ENCODE results near the gene ZNF296.

ZNF296 gene

DNA sequence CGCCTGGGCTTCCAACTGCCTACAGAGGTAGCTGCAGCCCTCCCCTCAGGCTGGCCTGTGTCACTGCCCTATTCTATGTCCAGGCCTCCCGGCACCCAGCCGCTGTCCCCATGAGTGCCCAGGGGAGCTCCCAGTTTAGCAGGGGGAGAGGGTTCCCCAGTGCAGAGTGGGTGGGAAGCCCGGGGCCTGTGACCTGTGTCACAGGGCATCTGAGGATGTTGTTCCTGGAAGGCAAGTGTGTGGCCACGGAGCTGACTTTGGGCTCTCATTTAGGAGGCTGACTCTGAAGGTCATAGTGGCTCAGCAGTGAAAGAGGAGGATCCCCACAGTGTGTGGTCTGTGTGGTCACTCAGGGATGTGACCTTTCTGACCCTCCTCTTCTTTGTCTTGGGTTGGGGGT is 41.8 kb upstream of the ZNF296 start:
- Histone ChIP-seq H3K23ac (ENCODE audit: low read depth, low read length, poor library complexity) (no peak overlapping the region), H4K8ac (ENCODE audit: low read depth, low read length) (no peak overlapping the region), H2BK12ac (ENCODE audit: low read length) (no peak overlapping the region), H3K4ac (ENCODE audit: low read length) (no peak overlapping the region), H3K36me3 (replicated peaks in 1 of 2; ENCODE audit: control insufficient read depth in 2 of 2, insufficient read depth in 2 of 2, low read length in 2 of 2) (no peaks in the 10 kb centered on the region), H3K79me1 (ENCODE audit: low read depth, low read length) (peaks cover 41% of the 10 kb centered on the region), H3K14ac (ENCODE audit: low read length) (peak overlapping the region; percentile 38), H3K4me1 (ENCODE audit: control insufficient read depth in 2 of 2, insufficient read depth in 1 of 2, low read depth in 1 of 2, low read length in 2 of 2) (peaks cover 16 to 21% of the 10 kb centered on the region in 2 donors), H3K27me3 (ENCODE audit: control insufficient read depth in 3 of 3, insufficient read depth in 3 of 3, low read depth in 1 of 3, low read length in 3 of 3) (no peaks in the 10 kb centered on the region), H3K4me2 (ENCODE audit: insufficient read depth, low read length, poor library complexity, severe bottlenecking) (no peak overlapping the region), H3K9me3 (replicated peaks in 1 of 2; ENCODE audit: control insufficient read depth in 2 of 2, insufficient read depth in 1 of 2, low read depth in 1 of 2, low read length in 2 of 2) (peaks cover 0 to 2% of the 10 kb centered on the region in 2 donors), H2BK15ac (ENCODE audit: low read length) (no peak overlapping the region), H3K4me3 (ENCODE audit: low read length in 2 of 2) (no peak overlapping the region), H2BK5ac (ENCODE audit: low read length) (no peak overlapping the region), H3K18ac (ENCODE audit: low read length) (no peak overlapping the region), H2AFZ (ENCODE audit: low read length) (no peak overlapping the region), H2BK120ac (ENCODE audit: low read depth, low read length) (no peak overlapping the region), H3K9ac (ENCODE audit: low read depth, low read length, poor library complexity) (no peak overlapping the region), H2AK5ac (ENCODE audit: low read depth, low read length) (no peak overlapping the region), H4K91ac (ENCODE audit: low read depth, low read length, poor library complexity) (no peak overlapping the region), H3K27ac (replicated peaks; ENCODE audit: low read length) (no peak overlapping the region)
- no CpG with 5 or more reads among the region's 5 CpGs for WGBS, 2 donors (ENCODE audit: extremely low coverage in 2 of 2, insufficient read length in 2 of 2, insufficient replicate concordance in 1 of 2)
- no peak for DNase-seq (ENCODE audit: low spot score)

DNA sequence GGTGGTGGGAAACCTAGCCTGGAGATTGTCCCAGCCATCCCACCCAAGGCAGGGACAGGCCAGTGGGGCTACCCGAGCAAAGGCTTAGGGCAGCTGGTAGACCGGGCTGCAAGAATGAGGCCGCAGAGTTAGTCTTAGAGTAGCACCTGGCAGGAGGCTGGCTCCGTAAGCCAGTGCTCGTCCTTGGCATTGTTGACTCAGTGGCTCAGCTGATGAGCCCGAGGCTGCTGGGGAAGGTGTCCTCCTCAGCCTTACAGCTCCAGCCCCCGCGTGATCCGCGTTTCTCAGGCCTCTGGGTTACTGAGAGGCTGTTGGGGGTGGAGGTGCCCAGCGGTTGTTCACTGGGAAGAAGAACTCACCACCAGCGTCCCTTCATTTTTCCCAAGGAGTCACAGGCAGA is 41.4 kb upstream of the ZNF296 start:
- Histone ChIP-seq H2AFZ (ENCODE audit: low read length) (no peak overlapping the region), H3K14ac (ENCODE audit: low read length) (peak overlapping the region; percentile 38), H3K4me1 (ENCODE audit: control insufficient read depth in 2 of 2, insufficient read depth in 1 of 2, low read depth in 1 of 2, low read length in 2 of 2) (peaks cover 16 to 21% of the 10 kb centered on the region in 2 donors), H2BK15ac (ENCODE audit: low read length) (no peak overlapping the region), H3K9me3 (replicated peaks in 1 of 2; ENCODE audit: control insufficient read depth in 2 of 2, insufficient read depth in 1 of 2, low read depth in 1 of 2, low read length in 2 of 2) (peaks cover 0 to 2% of the 10 kb centered on the region in 2 donors), H3K36me3 (replicated peaks in 1 of 2; ENCODE audit: control insufficient read depth in 2 of 2, insufficient read depth in 2 of 2, low read length in 2 of 2) (no peaks in the 10 kb centered on the region), H3K27ac (replicated peaks; ENCODE audit: low read length) (no peak overlapping the region), H3K4me2 (ENCODE audit: insufficient read depth, low read length, poor library complexity, severe bottlenecking) (no peak overlapping the region), H2AK5ac (ENCODE audit: low read depth, low read length) (peak overlapping the region; percentile 88), H3K4ac (ENCODE audit: low read length) (no peak overlapping the region), H2BK5ac (ENCODE audit: low read length) (no peak overlapping the region), H4K8ac (ENCODE audit: low read depth, low read length) (no peak overlapping the region), H3K9ac (ENCODE audit: low read depth, low read length, poor library complexity) (peak overlapping the region; percentile 44), H4K91ac (ENCODE audit: low read depth, low read length, poor library complexity) (no peak overlapping the region), H3K27me3 (ENCODE audit: control insufficient read depth in 3 of 3, insufficient read depth in 3 of 3, low read depth in 1 of 3, low read length in 3 of 3) (no peaks in the 10 kb centered on the region), H2BK120ac (ENCODE audit: low read depth, low read length) (no peak overlapping the region), H3K23ac (ENCODE audit: low read depth, low read length, poor library complexity) (peak overlapping the region; percentile 55), H2BK12ac (ENCODE audit: low read length) (no peak overlapping the region), H3K79me1 (ENCODE audit: low read depth, low read length) (peaks cover 39% of the 10 kb centered on the region), H3K4me3 (ENCODE audit: low read length in 2 of 2) (no peak overlapping the region), H3K18ac (ENCODE audit: low read length) (peak overlapping the region; percentile 38)
- WGBS, 2 donors (ENCODE audit: extremely low coverage in 2 of 2, insufficient read length in 2 of 2, insufficient replicate concordance in 1 of 2): no CpG with 5 or more reads among the region's 12 CpGs
- no peak for DNase-seq (ENCODE audit: low spot score)

DNA sequence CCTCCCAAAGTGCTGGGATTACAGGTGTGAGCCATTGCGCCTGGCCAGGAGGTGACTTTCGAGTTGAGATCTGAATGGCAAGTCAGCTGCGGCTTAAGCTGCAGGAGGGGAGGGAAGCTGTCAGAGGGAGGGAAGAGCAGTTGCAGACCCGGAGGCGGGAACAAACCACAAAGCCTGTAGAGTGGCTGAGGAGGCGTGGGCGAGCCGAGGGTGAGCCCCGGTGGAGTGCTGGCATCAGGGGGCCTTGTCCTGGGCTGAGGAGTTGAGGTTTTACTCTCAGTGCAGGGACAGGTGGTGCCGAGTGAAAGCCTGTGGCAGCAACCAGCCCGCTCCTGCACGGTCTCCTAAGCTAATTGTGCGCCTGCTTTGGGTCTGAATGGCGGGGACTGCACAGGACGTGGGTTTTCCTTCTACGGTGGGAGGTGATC is 40.9 kb upstream of the ZNF296 start:
- H4K8ac ChIP-seq (ENCODE audit: low read depth, low read length): no peak overlapping the region
- H3K14ac ChIP-seq (ENCODE audit: low read length): peak overlapping the region; percentile 38
- H2BK120ac ChIP-seq (ENCODE audit: low read depth, low read length): no peak overlapping the region
- no peak overlapping the region for H2BK5ac ChIP-seq (ENCODE audit: low read length)
- H2AFZ ChIP-seq (ENCODE audit: low read length): no peak overlapping the region
- no peaks in the 10 kb centered on the region for H3K36me3 ChIP-seq (replicated peaks in 1 of 2; ENCODE audit: control insufficient read depth in 2 of 2, insufficient read depth in 2 of 2, low read length in 2 of 2)
- H3K4me1 ChIP-seq (ENCODE audit: control insufficient read depth in 2 of 2, insufficient read depth in 1 of 2, low read depth in 1 of 2, low read length in 2 of 2): peaks cover 16 to 21% of the 10 kb centered on the region in 2 donors
- H3K18ac ChIP-seq (ENCODE audit: low read length): no peak overlapping the region
- no peak overlapping the region for H4K91ac ChIP-seq (ENCODE audit: low read depth, low read length, poor library complexity)
- H3K9ac ChIP-seq (ENCODE audit: low read depth, low read length, poor library complexity): peak overlapping the region; percentile 60
- no peak for DNase-seq (ENCODE audit: low spot score)
- no peak overlapping the region for H2BK12ac ChIP-seq (ENCODE audit: low read length)
- no peak overlapping the region for H2AK5ac ChIP-seq (ENCODE audit: low read depth, low read length)
- peak overlapping the region; percentile 80 for H3K23ac ChIP-seq (ENCODE audit: low read depth, low read length, poor library complexity)
- no peak overlapping the region for H3K4me2 ChIP-seq (ENCODE audit: insufficient read depth, low read length, poor library complexity, severe bottlenecking)
- WGBS, 2 donors (ENCODE audit: extremely low coverage in 2 of 2, insufficient read length in 2 of 2, insufficient replicate concordance in 1 of 2): no CpG with 5 or more reads among the region's 16 CpGs
- no peak overlapping the region for H3K27ac ChIP-seq (replicated peaks; ENCODE audit: low read length)
- no peaks in the 10 kb centered on the region for H3K27me3 ChIP-seq (ENCODE audit: control insufficient read depth in 3 of 3, insufficient read depth in 3 of 3, low read depth in 1 of 3, low read length in 3 of 3)
- peaks cover 43% of the 10 kb centered on the region for H3K79me1 ChIP-seq (ENCODE audit: low read depth, low read length)
- H3K4ac ChIP-seq (ENCODE audit: low read length): no peak overlapping the region
- H3K9me3 ChIP-seq (replicated peaks in 1 of 2; ENCODE audit: control insufficient read depth in 2 of 2, insufficient read depth in 1 of 2, low read depth in 1 of 2, low read length in 2 of 2): peaks cover 0 to 2% of the 10 kb centered on the region in 2 donors
- no peak overlapping the region for H3K4me3 ChIP-seq (ENCODE audit: low read length in 2 of 2)
- no peak overlapping the region for H2BK15ac ChIP-seq (ENCODE audit: low read length)

DNA sequence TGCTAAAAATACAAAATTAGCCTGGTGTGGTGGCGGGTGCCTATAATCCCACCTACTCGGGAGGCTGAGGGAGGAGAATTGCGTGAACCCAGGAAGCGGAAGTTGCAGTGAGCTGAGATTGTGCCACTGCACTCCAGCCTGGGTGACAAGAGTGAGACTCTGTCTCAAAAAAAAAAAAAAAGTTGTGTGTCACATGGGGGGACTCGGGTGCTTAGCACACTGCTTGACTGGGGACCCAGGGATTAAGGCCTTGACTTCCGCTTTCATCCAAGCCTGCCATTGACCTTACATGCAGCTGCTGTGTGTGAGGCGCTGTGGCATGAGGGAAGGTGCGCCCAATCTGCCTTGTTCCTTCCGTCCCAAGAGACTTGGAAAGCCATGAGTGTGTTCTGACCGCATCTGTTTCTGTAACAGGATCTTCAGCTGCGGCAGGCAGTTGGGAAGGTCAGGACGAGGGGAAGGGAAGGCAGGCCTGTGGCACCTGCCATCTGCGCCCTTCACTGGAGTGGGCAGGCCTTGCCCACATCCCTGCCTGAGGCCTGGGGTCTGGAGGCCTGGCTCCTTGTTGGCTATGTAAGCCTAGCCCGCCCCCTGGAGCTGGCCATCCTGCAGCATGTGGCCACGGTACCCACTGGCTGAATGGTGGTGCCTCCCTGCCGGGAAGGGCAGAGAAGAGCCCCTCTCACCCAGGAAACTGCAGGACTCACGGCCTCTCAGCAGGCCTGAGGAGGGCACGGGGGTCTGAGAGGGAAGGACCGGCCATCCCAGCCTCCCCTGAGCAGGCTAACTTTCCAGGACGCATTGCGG is 39.7 kb upstream of the ZNF296 start:
- Histone ChIP-seq H3K14ac (ENCODE audit: low read length) (peak overlapping the region; percentile 95), H3K4me1 (ENCODE audit: control insufficient read depth in 2 of 2, insufficient read depth in 1 of 2, low read depth in 1 of 2, low read length in 2 of 2) (peaks cover 16 to 21% of the 10 kb centered on the region in 2 donors), H3K9me3 (replicated peaks in 1 of 2; ENCODE audit: control insufficient read depth in 2 of 2, insufficient read depth in 1 of 2, low read depth in 1 of 2, low read length in 2 of 2) (peaks cover 0 to 2% of the 10 kb centered on the region in 2 donors), H3K79me1 (ENCODE audit: low read depth, low read length) (peaks cover 37% of the 10 kb centered on the region), H3K27ac (replicated peaks; ENCODE audit: low read length) (no peak overlapping the region), H4K8ac (ENCODE audit: low read depth, low read length) (no peak overlapping the region), H3K18ac (ENCODE audit: low read length) (peak overlapping the region; percentile 8), H2BK15ac (ENCODE audit: low read length) (no peak overlapping the region), H3K4me2 (ENCODE audit: insufficient read depth, low read length, poor library complexity, severe bottlenecking) (no peak overlapping the region), H3K36me3 (replicated peaks in 1 of 2; ENCODE audit: control insufficient read depth in 2 of 2, insufficient read depth in 2 of 2, low read length in 2 of 2) (no peaks in the 10 kb centered on the region), H3K27me3 (ENCODE audit: control insufficient read depth in 3 of 3, insufficient read depth in 3 of 3, low read depth in 1 of 3, low read length in 3 of 3) (no peaks in the 10 kb centered on the region), H2BK120ac (ENCODE audit: low read depth, low read length) (no peak overlapping the region), H2AFZ (ENCODE audit: low read length) (no peak overlapping the region), H2BK5ac (ENCODE audit: low read length) (peak overlapping the region; percentile 33), H2AK5ac (ENCODE audit: low read depth, low read length) (no peak overlapping the region), H3K4ac (ENCODE audit: low read length) (no peak overlapping the region), H2BK12ac (ENCODE audit: low read length) (no peak overlapping the region), H3K9ac (ENCODE audit: low read depth, low read length, poor library complexity) (peak overlapping the region; percentile 64), H4K91ac (ENCODE audit: low read depth, low read length, poor library complexity) (no peak overlapping the region), H3K23ac (ENCODE audit: low read depth, low read length, poor library complexity) (peak overlapping the region; percentile 52), H3K4me3 (ENCODE audit: low read length in 2 of 2) (no peak overlapping the region)
- WGBS, 2 donors (ENCODE audit: extremely low coverage in 2 of 2, insufficient read length in 2 of 2, insufficient replicate concordance in 1 of 2): no CpG with 5 or more reads among the region's 21 CpGs
- no peak for DNase-seq (ENCODE audit: low spot score)
